Measurements from ENCODE around the gene CHN2. TPM values are rescaled to one million over a fixed set of nuclear protein-coding genes. Genes with fewer than 3 reads are reported as not detected.

Gene CHN2
- 0.32 TPM in 1 of 5 replicates, not detected in the others for total RNA-seq (2022; extraction: Qiagen RNA extraction; ENCODE audit: low read depth)

DNA sequence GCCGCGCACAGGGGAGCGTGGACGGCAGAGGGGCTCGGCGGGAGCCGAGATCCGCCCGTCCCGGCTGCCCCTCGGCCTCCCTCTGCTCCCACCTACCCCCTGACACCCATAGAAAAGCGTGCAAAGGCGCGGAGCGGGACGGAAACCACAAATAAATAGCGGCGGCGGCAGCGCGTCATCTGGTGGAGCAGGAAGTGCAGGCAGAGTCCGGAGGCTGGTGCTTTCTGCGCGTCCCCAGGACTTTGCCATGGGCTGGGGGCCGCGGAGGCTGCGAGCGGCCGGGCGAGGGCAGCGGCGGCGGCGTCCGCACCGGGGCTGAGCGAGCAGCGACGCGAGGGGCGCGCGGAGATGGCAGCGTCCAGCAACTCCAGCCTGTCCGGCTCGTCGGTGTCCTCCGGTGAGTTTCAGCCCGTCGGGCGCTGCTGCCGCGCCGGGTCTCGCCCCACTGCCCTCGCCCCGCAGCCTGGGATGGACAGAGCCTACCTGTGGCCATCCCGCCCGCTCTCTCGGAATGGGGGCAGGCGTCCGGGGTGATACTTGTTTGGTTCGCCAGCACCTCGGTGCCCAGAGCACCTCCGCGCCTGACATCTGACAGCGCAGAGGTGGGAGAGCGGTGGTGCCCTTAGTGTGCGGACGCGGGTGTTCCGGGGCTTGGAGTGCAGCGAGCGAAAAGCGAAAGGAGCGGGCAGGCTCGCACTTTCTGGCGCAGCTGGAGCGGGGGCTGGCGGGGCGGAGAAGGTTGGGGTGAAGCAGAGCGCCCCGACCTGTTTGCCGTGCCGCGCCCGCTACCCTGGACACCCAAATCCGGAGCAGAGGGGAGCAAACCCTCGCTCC lies at the start of gene CHN2:
Gene CHN2, plus strand, starts transcription at position 182 of the 834 bp plus-strand sequence.

DNA sequence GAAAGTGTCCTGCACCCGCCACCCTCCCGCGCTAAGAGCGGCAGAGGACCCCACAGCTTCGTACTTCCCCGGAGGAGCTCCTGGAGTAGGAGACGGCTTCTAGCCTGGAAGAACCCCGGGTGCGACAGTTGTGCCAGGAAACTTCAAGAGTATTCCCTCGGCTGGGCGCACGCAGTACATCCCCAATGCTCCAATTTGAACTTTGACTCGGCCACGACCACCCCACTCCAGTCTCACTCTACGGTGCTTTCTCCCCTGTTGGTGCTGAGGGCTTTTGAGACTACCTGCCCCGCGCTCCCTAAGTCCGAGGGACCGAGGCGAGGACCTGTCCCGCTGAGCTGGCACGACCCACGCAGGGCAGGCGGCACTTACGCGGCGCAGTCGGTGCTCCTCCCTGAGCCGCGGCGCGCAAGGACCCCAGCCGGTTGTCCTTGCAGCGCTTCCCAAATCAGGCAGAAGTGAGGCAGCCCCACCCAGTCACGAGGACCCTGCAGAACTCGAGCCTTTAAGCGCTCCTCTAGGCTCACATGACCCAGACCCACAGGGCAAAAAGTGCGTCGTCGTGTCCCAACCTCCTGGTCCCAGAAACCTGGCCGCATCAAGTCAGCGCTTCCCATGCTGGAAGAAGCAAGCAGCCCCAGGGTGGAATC lies 48.4 kb upstream of the CHN2 start, which contains the start of gene CPVL:
Gene CPVL, minus strand, starts transcription at position 481 of the 650 bp plus-strand sequence. CDS start 25,476 bp downstream, outside the sequence.

Other genes starting within 250 kb of the CHN2 start
- not detected in 5 replicates for gene TRIL, start 236.4 kb upstream of the CHN2 start, total RNA-seq (2022; extraction: Qiagen RNA extraction; ENCODE audit: low read depth)
- gene CPVL, start 48.2 kb upstream of the CHN2 start, total RNA-seq (2022; extraction: Qiagen RNA extraction; ENCODE audit: low read depth), result 0.20 to 0.86 TPM (median 0.41 TPM) in 4 of 5 replicates, not detected in the other